K562 treated with DMSO at 1 percent for 12 hours (cell line): ENCODE data around the gene STXBP5. TPM values are rescaled to one million over a fixed set of nuclear protein-coding genes. Genes with fewer than 3 reads are reported as not detected.

Experiments used
- total RNA-seq: library from RNA; unstranded; fragments of 300-600 nt; gene quantifications from 2 replicates; pipeline ENCODE4 v1.2.3, GENCODE V29; 2022; ENCODE audit not compliant: insufficient read depth

STXBP5 gene
- total RNA-seq: 7.3 and 36.2 TPM in 2 replicates

GRCh38 chr6:147204060-147204785 is at the start of gene STXBP5:
TSS of gene STXBP5 (plus strand) at chr6:147204417. CDS start at chr6:147204533, 116 bp downstream.

